H9 (cell line): ENCODE data around the gene MSRB1. TPM values are rescaled to one million over a fixed set of nuclear protein-coding genes. Genes with fewer than 3 reads are reported as not detected.

Experiments
- DNase-seq: peaks from one replicate; pipeline ENCODE4 v3.0.0-alpha.2; 2017
- H2AFZ ChIP-seq: one replicate; pipeline ENCODE4 v1.6.1; 2013; ENCODE audit warnings: mild to moderate bottlenecking, low read length, control low read depth, moderate library complexity
- H2AK5ac ChIP-seq: 2 replicates; pipeline ENCODE4 v1.6.1; 2013; ENCODE audit warnings: low read length, control low read depth, mixed read lengths; ENCODE audit not compliant: insufficient read length
- H2BK120ac ChIP-seq: one replicate; pipeline ENCODE4 v1.6.1; 2013; ENCODE audit warnings: low read depth, mild to moderate bottlenecking, low read length, control low read depth, inconsistent platforms; ENCODE audit not compliant: poor library complexity, severe bottlenecking
- H2BK12ac ChIP-seq: 2 replicates; pipeline ENCODE4 v1.6.1; 2013; ENCODE audit warnings: low read length, control low read depth, mixed read lengths, low read depth; ENCODE audit not compliant: insufficient read length
- H2BK15ac ChIP-seq: 2 replicates; pipeline ENCODE4 v1.6.1; 2013; ENCODE audit warnings: low read depth, low read length, control low read depth
- H2BK20ac ChIP-seq: one replicate; pipeline ENCODE4 v1.6.1; 2013; ENCODE audit warnings: low read depth, mild to moderate bottlenecking, low read length, control low read depth, inconsistent platforms; ENCODE audit not compliant: poor library complexity, severe bottlenecking
- H2BK5ac ChIP-seq: 2 replicates; pipeline ENCODE4 v1.6.1; 2013; ENCODE audit warnings: low read length, control low read depth, mixed read lengths; ENCODE audit not compliant: insufficient read length
- H3K14ac ChIP-seq: 2 replicates; pipeline ENCODE4 v1.6.1; 2013; ENCODE audit warnings: low read length, control low read depth; ENCODE audit not compliant: insufficient read depth
- H3K18ac ChIP-seq: 2 replicates; pipeline ENCODE4 v1.6.1; 2013; ENCODE audit warnings: low read depth, mild to moderate bottlenecking, mixed read lengths, low read length, control low read depth; ENCODE audit not compliant: insufficient read length
- H3K23ac ChIP-seq: 2 replicates; pipeline ENCODE4 v1.6.1; 2013; ENCODE audit warnings: low read length, control low read depth, mixed read lengths, low read depth; ENCODE audit not compliant: insufficient read length
- H3K23me2 ChIP-seq: 2 replicates; pipeline ENCODE4 v1.6.1; 2013; ENCODE audit warnings: low read depth, mild to moderate bottlenecking, mixed read lengths, low read length, control low read depth; ENCODE audit not compliant: insufficient read length, poor library complexity, severe bottlenecking
- H3K27ac ChIP-seq: 2 replicates; pipeline ENCODE4 v1.5.1; 2013; ENCODE audit warnings: low read length, control low read depth, mixed read lengths, low read depth; ENCODE audit not compliant: insufficient read length
- H3K27me3 ChIP-seq: 2 replicates; pipeline ENCODE4 v1.6.1; 2013; ENCODE audit warnings: low read length, control low read depth, inconsistent platforms; ENCODE audit not compliant: insufficient read depth
- H3K4ac ChIP-seq: 2 replicates; pipeline ENCODE4 v1.6.1; 2013; ENCODE audit warnings: low read depth, mild to moderate bottlenecking, control low read depth, inconsistent platforms, low read length, moderate library complexity
- H3K4me1 ChIP-seq: 2 replicates; pipeline ENCODE4 v1.6.1; 2013; ENCODE audit warnings: low read length, control low read depth, inconsistent platforms; ENCODE audit not compliant: insufficient read depth
- H3K4me2 ChIP-seq: 2 replicates; pipeline ENCODE4 v1.6.1; 2013; ENCODE audit warnings: low read length, control low read depth, mixed read lengths; ENCODE audit not compliant: insufficient read length, insufficient read depth
- H3K56ac ChIP-seq: 2 replicates; pipeline ENCODE4 v1.6.1; 2013; ENCODE audit warnings: low read depth, mild to moderate bottlenecking, mixed read lengths, low read length, control low read depth; ENCODE audit not compliant: insufficient read length
- H3K79me1 ChIP-seq: 2 replicates; pipeline ENCODE4 v1.6.1; 2013; ENCODE audit warnings: low read depth, mild to moderate bottlenecking, moderate library complexity, low read length, control low read depth, inconsistent platforms; ENCODE audit not compliant: insufficient read depth, poor library complexity, severe bottlenecking
- H3K79me2 ChIP-seq: 2 replicates; pipeline ENCODE4 v1.6.1; 2013; ENCODE audit warnings: low read length, control low read depth, inconsistent platforms; ENCODE audit not compliant: insufficient read depth
- H3K9ac ChIP-seq: 2 replicates; pipeline ENCODE4 v1.6.1; 2013; ENCODE audit warnings: low read length, control low read depth, mixed read lengths; ENCODE audit not compliant: insufficient read length; ENCODE audit errors: extremely low read depth
- H3K9me3 ChIP-seq: one replicate; pipeline ENCODE4 v1.6.1; 2013; ENCODE audit warnings: low read depth, low read length, inconsistent platforms; ENCODE audit not compliant: control insufficient read depth
- H3T11ph ChIP-seq: one replicate; pipeline ENCODE4 v1.6.1; 2013; ENCODE audit warnings: mild to moderate bottlenecking, low read length, control low read depth, inconsistent platforms
- H4K20me1 ChIP-seq: one replicate; pipeline ENCODE4 v1.6.1; 2013; ENCODE audit not compliant: control insufficient read depth, insufficient read length, insufficient read depth
- H4K5ac ChIP-seq: 2 replicates; pipeline ENCODE4 v1.6.1; 2013; ENCODE audit warnings: low read depth, mild to moderate bottlenecking, mixed read lengths, low read length, control low read depth; ENCODE audit not compliant: insufficient read length
- H4K8ac ChIP-seq: replicated peaks from 2 replicates; pipeline ENCODE4 v1.6.1; 2013; ENCODE audit warnings: low read length, control low read depth, mixed read lengths, low read depth; ENCODE audit not compliant: insufficient read length
- H4K91ac ChIP-seq: 2 replicates; pipeline ENCODE4 v1.6.1; 2013; ENCODE audit warnings: low read depth, mild to moderate bottlenecking, moderate library complexity, mixed read lengths, low read length, control low read depth; ENCODE audit not compliant: insufficient read length
- H3K27ac Mint-ChIP-seq, 3 experiments: 2 replicates in 2 of 3; 3 replicates in 1 of 3; pipeline ENCODE4 v1.8.0; 2020 to 2021; ENCODE audit warnings: mixed read lengths in 3 of 3, mild to moderate bottlenecking in 1 of 3, moderate library complexity in 1 of 3
- H3K27me3 Mint-ChIP-seq: 2 replicates; pipeline ENCODE4 v1.8.0; 2021; ENCODE audit warnings: low read depth, mild to moderate bottlenecking, moderate library complexity, mixed read lengths
- H3K36me3 Mint-ChIP-seq, 3 experiments: 2 replicates in 2 of 3; 3 replicates in 1 of 3; pipeline ENCODE4 v1.8.0; 2020 to 2021; ENCODE audit warnings: low read depth in 3 of 3, mixed read lengths in 3 of 3; ENCODE audit not compliant: insufficient read depth in 1 of 3
- H3K4me1 Mint-ChIP-seq, 2 experiments: 2 replicates each; pipeline ENCODE4 v1.8.0; 2020; ENCODE audit warnings: mixed read lengths in 2 of 2
- H3K4me3 Mint-ChIP-seq, 2 experiments: 2 replicates in 1 of 2; 3 replicates in 1 of 2; pipeline ENCODE4 v1.8.0; 2020 to 2021; ENCODE audit warnings: mild to moderate bottlenecking in 2 of 2, mixed read lengths in 2 of 2, moderate library complexity in 1 of 2
- H3K9me3 Mint-ChIP-seq, 2 experiments: 2 replicates in 1 of 2; 3 replicates in 1 of 2; pipeline ENCODE4 v1.8.0; 2020; ENCODE audit warnings: mild to moderate bottlenecking in 2 of 2, mixed read lengths in 2 of 2, moderate library complexity in 1 of 2
- WGBS: extraction: QIAGEN DNeasy Blood & Tissue Kit; methylation state at CpG from one replicate; pipeline ENCODE4 v1.1.7; 2013; ENCODE audit warnings: missing lambda C conversion rate, low lambda C conversion rate, mixed read lengths; ENCODE audit not compliant: insufficient read length; ENCODE audit errors: extremely low coverage; 5-methylcytosine and 5-hydroxymethylcytosine counted together
- total RNA-seq: library from RNA; stranded (reverse); gene quantifications from 2 replicates; pipeline ENCODE4 v1.2.1, GENCODE V29; 2021
- TF ChIP-seq, protein P1 (sequence below): fragments of 200-600 bp; sonication (generic); conservative IDR thresholded peaks from 3 replicates; pipeline ENCODE4 v1.8.0; 2021; ENCODE audit warnings: antibody characterized with exemption, mild to moderate bottlenecking

MSRB1 gene
- total RNA-seq, 1 experiment from 2014 or later = 25.7 TPM

DNA sequence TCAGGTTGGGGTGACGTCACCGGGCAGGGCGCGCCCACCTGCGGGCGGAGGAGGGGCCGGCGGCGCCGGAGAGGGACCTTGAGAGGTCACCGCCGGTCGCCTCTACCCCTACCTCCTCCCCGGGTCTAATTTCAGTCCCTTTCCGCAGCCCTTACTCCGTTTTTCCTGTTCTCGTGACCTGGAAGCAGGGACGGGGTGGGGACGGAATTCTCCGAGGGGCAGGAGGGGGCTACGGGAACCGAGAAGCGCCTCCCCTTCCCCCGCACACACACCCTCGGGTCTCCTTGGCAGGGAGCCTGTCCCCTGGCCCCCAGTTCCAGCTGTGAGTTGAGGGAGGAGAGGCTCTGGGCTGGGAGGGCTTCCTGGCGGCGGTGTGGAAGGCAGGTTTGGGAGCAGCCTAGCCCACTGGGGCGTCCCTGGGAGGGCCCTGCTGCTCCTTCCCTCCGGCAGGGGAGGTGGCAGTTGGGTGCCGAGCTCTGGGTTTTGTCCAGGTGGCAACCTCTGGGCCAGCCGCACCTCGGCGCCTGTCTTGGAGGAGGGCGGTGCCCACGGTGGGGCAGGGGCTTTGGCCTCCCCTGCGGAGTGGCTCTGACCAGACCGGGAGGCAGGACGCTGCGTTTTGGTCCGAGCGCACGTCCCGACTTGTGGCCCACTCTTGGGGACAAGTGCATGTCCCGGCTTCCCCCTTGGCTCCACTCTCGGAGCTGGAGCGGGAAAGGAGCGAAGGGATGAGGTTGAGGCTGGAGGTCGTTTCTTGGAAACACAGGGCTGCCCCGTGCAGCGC, 47.5 kb upstream of the MSRB1 start:
- H3K27me3 Mint-ChIP-seq = peaks cover 42% of the 10 kb centered on the region
- no peak overlapping the region for H2AFZ ChIP-seq
- H3K23me2 ChIP-seq = peaks cover 18% of the 10 kb centered on the region

More for the DNA sequence above, 47.5 kb upstream of the MSRB1 start:
- no peak overlapping the region for H2BK20ac ChIP-seq
- no peak overlapping the region for H2AK5ac ChIP-seq
- H2BK15ac ChIP-seq = no peak overlapping the region; the same call in 1 of the 2 replicates
- H4K20me1 ChIP-seq = peaks cover under 1% of the 10 kb centered on the region
- peak; percentile 86 for DNase-seq
- no peak overlapping the region for H2BK120ac ChIP-seq
- no peak overlapping the region for H4K8ac ChIP-seq
- peak overlapping the region in 1 of 3 experiments; percentile 57; a peak in 1 of 7 replicates for H3K27ac Mint-ChIP-seq
- peak overlapping the region; percentile 70 for H3K14ac ChIP-seq
- H2BK12ac ChIP-seq = no peak overlapping the region
- H3K23ac ChIP-seq = no peak overlapping the region
- H3K4ac ChIP-seq = no peak overlapping the region
- H3T11ph ChIP-seq = no peak overlapping the region
- H3K79me1 ChIP-seq = no peaks in the 10 kb centered on the region
- H3K36me3 Mint-ChIP-seq = peaks cover 0 to 16% (median 14%) of the 10 kb centered on the region in 3 experiments; a peak in 6 of 7 replicates
- H3K4me1 Mint-ChIP-seq = peaks cover 16 to 20% of the 10 kb centered on the region in 2 experiments
- H3K56ac ChIP-seq = no peak overlapping the region
- peak overlapping the region; percentile 53 for H3K4me2 ChIP-seq
- H2BK5ac ChIP-seq = no peak overlapping the region
- TF ChIP-seq, protein P1, sequence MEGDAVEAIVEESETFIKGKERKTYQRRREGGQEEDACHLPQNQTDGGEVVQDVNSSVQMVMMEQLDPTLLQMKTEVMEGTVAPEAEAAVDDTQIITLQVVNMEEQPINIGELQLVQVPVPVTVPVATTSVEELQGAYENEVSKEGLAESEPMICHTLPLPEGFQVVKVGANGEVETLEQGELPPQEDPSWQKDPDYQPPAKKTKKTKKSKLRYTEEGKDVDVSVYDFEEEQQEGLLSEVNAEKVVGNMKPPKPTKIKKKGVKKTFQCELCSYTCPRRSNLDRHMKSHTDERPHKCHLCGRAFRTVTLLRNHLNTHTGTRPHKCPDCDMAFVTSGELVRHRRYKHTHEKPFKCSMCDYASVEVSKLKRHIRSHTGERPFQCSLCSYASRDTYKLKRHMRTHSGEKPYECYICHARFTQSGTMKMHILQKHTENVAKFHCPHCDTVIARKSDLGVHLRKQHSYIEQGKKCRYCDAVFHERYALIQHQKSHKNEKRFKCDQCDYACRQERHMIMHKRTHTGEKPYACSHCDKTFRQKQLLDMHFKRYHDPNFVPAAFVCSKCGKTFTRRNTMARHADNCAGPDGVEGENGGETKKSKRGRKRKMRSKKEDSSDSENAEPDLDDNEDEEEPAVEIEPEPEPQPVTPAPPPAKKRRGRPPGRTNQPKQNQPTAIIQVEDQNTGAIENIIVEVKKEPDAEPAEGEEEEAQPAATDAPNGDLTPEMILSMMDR = no peak
- WGBS = no CpG with 5 or more reads among the region's 50 CpGs
- H4K5ac ChIP-seq = no peak overlapping the region
- no peak overlapping the region for H4K91ac ChIP-seq
- peak overlapping the region; percentile 66 to 84 for H3K4me3 Mint-ChIP-seq
- no peak overlapping the region for H3K9ac ChIP-seq
- no peaks in the 10 kb centered on the region for H3K9me3 ChIP-seq
- no peak overlapping the region for H3K27ac ChIP-seq
- peaks cover 15% of the 10 kb centered on the region; the same call in 1 of the 2 replicates for H3K27me3 ChIP-seq
- H3K79me2 ChIP-seq = no peaks in the 10 kb centered on the region
- no peaks in the 10 kb centered on the region; a peak in 1 of 5 replicates for H3K9me3 Mint-ChIP-seq
- no peaks in the 10 kb centered on the region; the same call in 1 of the 2 replicates for H3K4me1 ChIP-seq
- no peak overlapping the region for H3K18ac ChIP-seq
